22Rv1 (cell line): ENCODE measurements around the gene TAS2R5.
A peak's percentile ranks its signal among the peaks of the same experiment; 100 is the strongest.

ENCODE experiments used
- ZFX ChIP-seq: fragments of 450-650 bp; IDR thresholded peaks from 2 replicates; pipeline ENCODE4 v1.6.1; 2017; ENCODE audit warnings: antibody characterized with exemption, borderline replicate concordance
- TF ChIP-seq, protein P1 (sequence below): fragments of 450-650 bp; IDR thresholded peaks from 2 replicates; pipeline ENCODE4 v1.5.1; 2017; ENCODE audit warnings: mild to moderate bottlenecking

DNA sequence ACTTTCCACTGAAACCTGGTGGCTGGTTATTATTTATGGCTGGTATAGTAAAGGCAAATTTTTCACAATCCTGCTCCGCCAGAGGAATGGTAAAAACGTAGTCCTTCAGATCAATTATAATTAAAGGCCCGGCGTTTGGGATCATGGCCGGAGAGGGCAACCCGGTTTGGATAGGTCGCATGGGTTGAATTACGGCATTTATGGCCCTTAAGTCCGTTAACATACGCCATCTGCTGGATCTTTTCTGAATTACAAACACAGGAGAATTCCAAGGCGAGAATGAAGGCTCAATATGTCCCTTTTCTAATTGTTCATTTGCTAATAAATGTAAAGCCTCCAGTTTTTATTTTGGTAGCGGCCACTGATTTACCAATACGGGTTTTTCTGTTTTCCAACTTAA lies 37.4 kb upstream of the TAS2R5 start:
- TF ChIP-seq, protein P1, sequence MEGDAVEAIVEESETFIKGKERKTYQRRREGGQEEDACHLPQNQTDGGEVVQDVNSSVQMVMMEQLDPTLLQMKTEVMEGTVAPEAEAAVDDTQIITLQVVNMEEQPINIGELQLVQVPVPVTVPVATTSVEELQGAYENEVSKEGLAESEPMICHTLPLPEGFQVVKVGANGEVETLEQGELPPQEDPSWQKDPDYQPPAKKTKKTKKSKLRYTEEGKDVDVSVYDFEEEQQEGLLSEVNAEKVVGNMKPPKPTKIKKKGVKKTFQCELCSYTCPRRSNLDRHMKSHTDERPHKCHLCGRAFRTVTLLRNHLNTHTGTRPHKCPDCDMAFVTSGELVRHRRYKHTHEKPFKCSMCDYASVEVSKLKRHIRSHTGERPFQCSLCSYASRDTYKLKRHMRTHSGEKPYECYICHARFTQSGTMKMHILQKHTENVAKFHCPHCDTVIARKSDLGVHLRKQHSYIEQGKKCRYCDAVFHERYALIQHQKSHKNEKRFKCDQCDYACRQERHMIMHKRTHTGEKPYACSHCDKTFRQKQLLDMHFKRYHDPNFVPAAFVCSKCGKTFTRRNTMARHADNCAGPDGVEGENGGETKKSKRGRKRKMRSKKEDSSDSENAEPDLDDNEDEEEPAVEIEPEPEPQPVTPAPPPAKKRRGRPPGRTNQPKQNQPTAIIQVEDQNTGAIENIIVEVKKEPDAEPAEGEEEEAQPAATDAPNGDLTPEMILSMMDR = peak; percentile 64
- TF ChIP-seq ZFX = no peak
